HepG2 (cell line): ENCODE results near the gene EBF3. TPM values are rescaled to one million over a fixed set of nuclear protein-coding genes. Genes with fewer than 3 reads are reported as not detected.
A peak's percentile ranks its signal among the peaks of the same experiment; 100 is the strongest.

Experiments
- ATAC-seq: fragments of 200-7000 bp; cut with Tn5 transposase; 3 replicates; pipeline ENCODE4 v1.9.1; 2020; ENCODE audit warnings: mild to moderate bottlenecking, moderate library complexity
- BruUV-seq: library from RNA; stranded (reverse); fragments of 400-500 nt; replicated peaks from 2 replicates; lab custom pipeline; 2021; lab: Mats Ljungman, UMichigan
- CTCF ChIA-PET: fragments of 300-600 bp; formaldehyde crosslinking; extraction: SDS; loops from one replicate; lab custom pipeline; 2021; ENCODE audit warnings: low total read pairs, inconsistent platforms, low intra/inter-chr PET ratio; lab: Yijun Ruan, JAX
- POLR2A ChIA-PET: fragments of 350-600 bp; sonication (Branson Sonifier 250); formaldehyde crosslinking; loops from one replicate; lab custom pipeline; 2020; ENCODE audit warnings: antibody characterized with exemption, inconsistent platforms; lab: Yijun Ruan, JAX
- DNase-seq: peaks from one replicate; pipeline ENCODE4 v3.0.0-alpha.2; 2015; ENCODE audit warnings: low spot score
- FAIRE-seq: peaks from 3 replicates; lab custom pipeline; 2011; peaks lifted over from hg19 to GRCh38; lab: Jason Lieb, UNC
- H2AFZ ChIP-seq: one replicate; pipeline ENCODE4 v1.6.1; 2011; ENCODE audit warnings: low read length, inconsistent platforms
- H3K27ac ChIP-seq: fragments of 300-600 bp; 3 replicates; pipeline ENCODE4 v1.8.0; 2011; ENCODE audit warnings: mixed run types, mild to moderate bottlenecking, mixed read lengths, low read length, inconsistent platforms; ENCODE audit not compliant: insufficient read depth; ENCODE audit errors: extremely low read length
- H3K27me3 ChIP-seq, 2 experiments: fragments of 200-600 bp in 1 of 2; 2 replicates in 1 of 2; 3 replicates in 1 of 2; pipeline versions ENCODE4 v1.6.0 to v1.8.0; 2011; ENCODE audit warnings: low read length in 2 of 2, mild to moderate bottlenecking in 2 of 2, moderate library complexity in 2 of 2, inconsistent platforms in 1 of 2; ENCODE audit not compliant: insufficient read depth in 2 of 2, control insufficient read depth in 1 of 2
- H3K36me3 ChIP-seq, 2 experiments: fragments of 200-600 bp in 1 of 2; replicated peaks in 1 of 2; 2 replicates in 1 of 2; 3 replicates in 1 of 2; pipeline versions ENCODE4 v1.5.1 to v1.8.0; 2011; ENCODE audit warnings: low read length in 2 of 2, inconsistent platforms in 1 of 2; ENCODE audit not compliant: insufficient read depth in 2 of 2, control insufficient read depth in 1 of 2
- H3K4me1 ChIP-seq: 2 replicates; pipeline ENCODE4 v1.5.1; 2012; ENCODE audit warnings: low read length, inconsistent platforms; ENCODE audit not compliant: insufficient read depth
- H3K4me2 ChIP-seq: 2 replicates; pipeline ENCODE4 v1.6.0; 2011; ENCODE audit warnings: low read depth, low read length, inconsistent platforms
- H3K4me3 ChIP-seq, 3 experiments: fragments of 200-600 bp in 1 of 3; sonication (generic), shearing (Covaris generic) in 1 of 3; replicated peaks in 1 of 3; 2 replicates each; pipeline ENCODE4 v1.5.1; 2011 to 2016; ENCODE audit warnings: low read length in 3 of 3, inconsistent platforms in 2 of 3, low read depth in 2 of 3, mild to moderate bottlenecking in 2 of 3, control low read depth in 1 of 3, mixed read lengths in 1 of 3; ENCODE audit not compliant: insufficient read depth in 1 of 3
- H3K79me2 ChIP-seq: one replicate; pipeline ENCODE4 v1.6.1; 2011; ENCODE audit warnings: low read length, inconsistent platforms; ENCODE audit not compliant: insufficient read depth
- H3K9ac ChIP-seq: 2 replicates; pipeline ENCODE4 v1.6.0; 2011; ENCODE audit warnings: mild to moderate bottlenecking, low read depth, low read length, inconsistent platforms; ENCODE audit not compliant: insufficient read depth
- H3K9me3 ChIP-seq: 2 replicates; pipeline ENCODE4 v1.5.1; 2012; ENCODE audit warnings: mild to moderate bottlenecking, low read length
- H4K20me1 ChIP-seq: 2 replicates; pipeline ENCODE4 v1.6.0; 2011; ENCODE audit warnings: inconsistent platforms, mild to moderate bottlenecking, low read length, moderate library complexity; ENCODE audit not compliant: insufficient read depth
- AHR ChIP-seq: IDR thresholded peaks from 2 replicates; pipeline ENCODE4 v1.6.1; 2018; ENCODE audit warnings: missing genetic modification reagents, missing compliant biosample characterization
- GABPB1 ChIP-seq: IDR thresholded peaks from 2 replicates; pipeline ENCODE4 v1.6.1; 2016; ENCODE audit warnings: mild to moderate bottlenecking, missing genetic modification reagents, moderate library complexity, missing compliant biosample characterization
- HDAC6 ChIP-seq: fragments of 200-600 bp; sonication (generic); IDR thresholded peaks from 2 replicates; pipeline ENCODE4 v1.7.0; 2017; ENCODE audit warnings: mild to moderate bottlenecking, antibody characterized with exemption, low read length, low read depth
- LCORL ChIP-seq, 2 experiments: fragments of 450-650 bp in 1 of 2; sonication (generic) in 1 of 2; formaldehyde crosslinking in 1 of 2; IDR thresholded peaks; 2 replicates each; pipeline versions ENCODE4 v1.5.0 to v1.6.1; 2017 to 2020; ENCODE audit warnings: antibody characterized with exemption in 1 of 2, missing genetic modification reagents in 1 of 2
- MAF1 ChIP-seq: sonication (generic); formaldehyde crosslinking; IDR thresholded peaks from 2 replicates; pipeline ENCODE4 v1.5.0; 2020; ENCODE audit warnings: missing genetic modification reagents, borderline replicate concordance
- MAFG ChIP-seq: sonication (generic); formaldehyde crosslinking; IDR thresholded peaks from 2 replicates; pipeline ENCODE4 v1.5.1; 2020; ENCODE audit warnings: mild to moderate bottlenecking, missing genetic modification reagents
- MYC ChIP-seq: sonication (generic); formaldehyde crosslinking; IDR thresholded peaks from 2 replicates; pipeline ENCODE4 v1.9.0; 2021; ENCODE audit warnings: missing genetic modification reagents, borderline replicate concordance
- NFIB ChIP-seq: sonication (generic); formaldehyde crosslinking; IDR thresholded peaks from 2 replicates; pipeline ENCODE4 v1.9.0; 2021; ENCODE audit warnings: missing genetic modification reagents, mild to moderate bottlenecking, borderline replicate concordance
- PCBP2 ChIP-seq: fragments of 200-400 bp; formaldehyde crosslinking; optimal IDR thresholded peaks from 2 replicates; pipeline ENCODE3; 2018; ENCODE audit warnings: low read length, low read depth; ENCODE audit not compliant: poor library complexity, severe bottlenecking
- XRCC5 ChIP-seq: fragments of 200-400 bp; formaldehyde crosslinking; optimal IDR thresholded peaks from 2 replicates; pipeline ENCODE3; 2017; ENCODE audit warnings: mild to moderate bottlenecking, low read length
- ZBTB7A ChIP-seq: sonication (generic); formaldehyde crosslinking; IDR thresholded peaks from 2 replicates; pipeline ENCODE4 v1.8.0; 2022; ENCODE audit warnings: mild to moderate bottlenecking, missing genetic modification reagents
- WGBS: methylation state at CpG from one replicate; pipeline ENCODE4 v1.1.6; 2017; ENCODE audit warnings: low lambda C conversion rate; 5-methylcytosine and 5-hydroxymethylcytosine counted together
- in situ Hi-C: cut with HindIII; loops from 2 replicates; pipeline ENCODE4 v1.10.0; 2017; ENCODE audit warnings: low pct_unique_long_range_greater_than_20kb; ENCODE audit not compliant: extremely low pct_ligation_motif_present
- intact Hi-C: fragments of 100-400 bp; cut with micrococcal nuclease; formaldehyde crosslinking; loops from one replicate; pipeline ENCODE4 v1.10.0; 2022; ENCODE audit not compliant: unreplicated experiment
- polyA plus RNA-seq, 8 experiments: library from polyadenylated mRNA; depleted of rRNA in 3 of 8; stranded (reverse) in 7 of 8; unstranded in 1 of 8; fragments of >200 nt; fragmentation: Illumina TruSeq in 4 of 8; extraction: Trizol in 4 of 8; gene quantifications; 2 replicates each; pipeline versions ENCODE4 v1.2.1 to v1.2.3, GENCODE V29; 2011 to 2016; ENCODE audit warnings: low read depth in 4 of 8, missing spikeins in 1 of 8, mixed read lengths in 1 of 8; ENCODE audit not compliant: insufficient read depth in 1 of 8
- total RNA-seq, 5 experiments: library from RNA; depleted of rRNA; stranded (reverse); fragments of >200 nt; fragmentation: Illumina TruSeq; extraction: Trizol; gene quantifications; 2 replicates each; pipeline ENCODE4 v1.2.3, GENCODE V29; 2016; ENCODE audit warnings: low read depth in 1 of 5
- TF ChIP-seq, protein P1 (sequence below): sonication (generic); formaldehyde crosslinking; IDR thresholded peaks from 2 replicates; pipeline ENCODE4 v1.5.1; 2020; ENCODE audit warnings: missing genetic modification reagents, mild to moderate bottlenecking, borderline replicate concordance
- TF ChIP-seq, protein P2 (sequence below): sonication (generic); formaldehyde crosslinking; IDR thresholded peaks from 2 replicates; pipeline ENCODE4 v1.4.0; 2020; ENCODE audit warnings: missing genetic modification reagents, borderline replicate concordance
- TF ChIP-seq, protein P3 (sequence below): sonication (generic); formaldehyde crosslinking; IDR thresholded peaks from 2 replicates; pipeline ENCODE4 v1.4.0; 2020; ENCODE audit warnings: missing genetic modification reagents
- TF ChIP-seq, protein P4 (sequence below): sonication (generic); formaldehyde crosslinking; IDR thresholded peaks from 2 replicates; pipeline ENCODE4 v1.4.0; 2020; ENCODE audit warnings: missing genetic modification reagents

Gene EBF3
- total and polyA plus RNA-seq, 2 of the 13 experiments (the other 11 are each of a cell fraction or from before 2014, with no cell fraction given) = not detected

DNA sequence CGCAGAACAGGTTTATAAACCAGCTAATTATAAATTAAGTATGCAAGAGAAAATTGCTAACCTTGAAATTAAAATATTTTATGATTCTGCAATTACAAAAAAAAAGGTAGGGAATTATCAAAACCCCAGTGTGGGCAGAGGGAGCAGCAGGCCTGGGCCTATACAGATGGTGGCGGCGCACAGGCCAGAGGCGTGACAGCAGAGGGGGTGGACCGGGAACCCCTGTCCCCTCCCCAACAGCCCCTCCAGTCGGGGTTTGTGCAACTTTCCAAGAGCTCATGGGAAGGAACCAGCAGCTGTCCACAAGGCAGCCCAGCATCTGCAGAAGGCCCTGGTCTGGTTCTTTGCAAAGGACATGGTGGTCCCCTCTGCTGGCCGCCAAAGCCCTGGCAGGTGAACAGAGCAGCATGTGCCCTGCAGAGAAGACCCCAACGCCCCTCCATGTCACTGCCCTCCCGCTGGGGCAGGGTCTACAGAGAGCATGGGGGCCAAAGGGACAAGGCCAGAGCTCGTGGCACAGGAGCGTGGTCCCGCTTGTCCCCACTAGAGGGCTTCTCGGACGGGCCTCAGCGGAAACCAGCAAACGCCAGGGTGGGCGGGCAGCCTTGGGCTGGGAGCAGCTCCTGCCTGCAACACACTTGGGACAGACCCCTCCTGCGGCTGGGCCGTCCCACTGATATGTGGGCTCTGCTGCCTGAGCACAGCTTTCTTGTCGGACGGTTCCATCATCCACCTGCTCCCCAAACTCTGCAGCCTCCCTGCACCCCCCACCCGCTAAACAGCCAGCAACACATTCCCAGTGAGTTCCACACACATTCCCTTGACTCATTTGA is 75.1 kb downstream of the EBF3 start:
- no peaks in the 10 kb centered on the region for H3K4me1 ChIP-seq
- in situ Hi-C loops (loop anchor here (5.0 kb wide), 1 partner anchor 83 kb away; no protein-coding TSS in a partner anchor), intact Hi-C loops (loop anchor here (1.0 to 5.0 kb wide), 2 partner anchors 82 to 238 kb away; no protein-coding TSS in a partner anchor)
- DNase-seq (no peak), FAIRE-seq (no peak), ATAC-seq (peak; percentile 99)
- no TSS peak for BruUV-seq
- H3K9ac ChIP-seq = no peak overlapping the region
- no peaks in the 10 kb centered on the region for H3K79me2 ChIP-seq
- CTCF ChIA-PET = interaction anchor here (1.6 kb wide), 1 partner anchor 83 kb away, joined by 9 read pairs; no protein-coding TSS in a partner anchor
- H3K9me3 ChIP-seq = no peaks in the 10 kb centered on the region
- no peaks in the 10 kb centered on the region for H4K20me1 ChIP-seq
- H3K36me3 ChIP-seq = no peaks in the 10 kb centered on the region
- H3K4me2 ChIP-seq = no peak overlapping the region
- 89% methylated on average over 6 of the region's 22 CpGs for WGBS
- no peak overlapping the region for H2AFZ ChIP-seq
- H3K27ac ChIP-seq = no peak overlapping the region
- H3K27me3 ChIP-seq = peaks cover 2 to 33% of the 10 kb centered on the region in 2 experiments; a peak in 3 of 5 replicates
- POLR2A ChIA-PET = no interaction called here
- no peak overlapping the region for H3K4me3 ChIP-seq
- TF ChIP-seq, protein P1, sequence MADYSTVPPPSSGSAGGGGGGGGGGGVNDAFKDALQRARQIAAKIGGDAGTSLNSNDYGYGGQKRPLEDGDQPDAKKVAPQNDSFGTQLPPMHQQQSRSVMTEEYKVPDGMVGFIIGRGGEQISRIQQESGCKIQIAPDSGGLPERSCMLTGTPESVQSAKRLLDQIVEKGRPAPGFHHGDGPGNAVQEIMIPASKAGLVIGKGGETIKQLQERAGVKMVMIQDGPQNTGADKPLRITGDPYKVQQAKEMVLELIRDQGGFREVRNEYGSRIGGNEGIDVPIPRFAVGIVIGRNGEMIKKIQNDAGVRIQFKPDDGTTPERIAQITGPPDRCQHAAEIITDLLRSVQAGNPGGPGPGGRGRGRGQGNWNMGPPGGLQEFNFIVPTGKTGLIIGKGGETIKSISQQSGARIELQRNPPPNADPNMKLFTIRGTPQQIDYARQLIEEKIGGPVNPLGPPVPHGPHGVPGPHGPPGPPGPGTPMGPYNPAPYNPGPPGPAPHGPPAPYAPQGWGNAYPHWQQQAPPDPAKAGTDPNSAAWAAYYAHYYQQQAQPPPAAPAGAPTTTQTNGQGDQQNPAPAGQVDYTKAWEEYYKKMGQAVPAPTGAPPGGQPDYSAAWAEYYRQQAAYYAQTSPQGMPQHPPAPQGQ (CRISPR knock-in tag) = no peak
- TF ChIP-seq, protein P2, sequence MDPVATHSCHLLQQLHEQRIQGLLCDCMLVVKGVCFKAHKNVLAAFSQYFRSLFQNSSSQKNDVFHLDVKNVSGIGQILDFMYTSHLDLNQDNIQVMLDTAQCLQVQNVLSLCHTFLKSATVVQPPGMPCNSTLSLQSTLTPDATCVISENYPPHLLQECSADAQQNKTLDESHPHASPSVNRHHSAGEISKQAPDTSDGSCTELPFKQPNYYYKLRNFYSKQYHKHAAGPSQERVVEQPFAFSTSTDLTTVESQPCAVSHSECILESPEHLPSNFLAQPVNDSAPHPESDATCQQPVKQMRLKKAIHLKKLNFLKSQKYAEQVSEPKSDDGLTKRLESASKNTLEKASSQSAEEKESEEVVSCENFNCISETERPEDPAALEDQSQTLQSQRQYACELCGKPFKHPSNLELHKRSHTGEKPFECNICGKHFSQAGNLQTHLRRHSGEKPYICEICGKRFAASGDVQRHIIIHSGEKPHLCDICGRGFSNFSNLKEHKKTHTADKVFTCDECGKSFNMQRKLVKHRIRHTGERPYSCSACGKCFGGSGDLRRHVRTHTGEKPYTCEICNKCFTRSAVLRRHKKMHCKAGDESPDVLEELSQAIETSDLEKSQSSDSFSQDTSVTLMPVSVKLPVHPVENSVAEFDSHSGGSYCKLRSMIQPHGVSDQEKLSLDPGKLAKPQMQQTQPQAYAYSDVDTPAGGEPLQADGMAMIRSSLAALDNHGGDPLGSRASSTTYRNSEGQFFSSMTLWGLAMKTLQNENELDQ (CRISPR knock-in tag) = no peak
- TF ChIP-seq XRCC5 (peak; percentile 64), MAF1 (CRISPR knock-in tag) (no peak), ZBTB7A (peak; percentile 62; the same call in 1 of the 2 replicates), PCBP2 (no peak), HDAC6 (no peak), MAFG (CRISPR knock-in tag) (no peak), GABPB1 (CRISPR knock-in tag) (peak; percentile 63), NFIB (CRISPR knock-in tag) (no peak), LCORL (IDR thresholded peaks at IDR 0.05) (no peak), LCORL (CRISPR knock-in tag; IDR thresholded peaks at IDR 0.05) (no peak), MYC (CRISPR knock-in tag) (peak; percentile 48; the same call in 1 of the 2 replicates), AHR (CRISPR knock-in tag) (peak; percentile 40; the same call in 1 of the 2 replicates)
- TF ChIP-seq, protein P3, sequence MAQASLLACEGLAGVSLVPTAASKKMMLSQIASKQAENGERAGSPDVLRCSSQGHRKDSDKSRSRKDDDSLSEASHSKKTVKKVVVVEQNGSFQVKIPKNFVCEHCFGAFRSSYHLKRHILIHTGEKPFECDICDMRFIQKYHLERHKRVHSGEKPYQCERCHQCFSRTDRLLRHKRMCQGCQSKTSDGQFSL (CRISPR knock-in tag) = 0 out of 2 replicates have a peak, but pooled peaks have one; percentile 35
- TF ChIP-seq, protein P4, sequence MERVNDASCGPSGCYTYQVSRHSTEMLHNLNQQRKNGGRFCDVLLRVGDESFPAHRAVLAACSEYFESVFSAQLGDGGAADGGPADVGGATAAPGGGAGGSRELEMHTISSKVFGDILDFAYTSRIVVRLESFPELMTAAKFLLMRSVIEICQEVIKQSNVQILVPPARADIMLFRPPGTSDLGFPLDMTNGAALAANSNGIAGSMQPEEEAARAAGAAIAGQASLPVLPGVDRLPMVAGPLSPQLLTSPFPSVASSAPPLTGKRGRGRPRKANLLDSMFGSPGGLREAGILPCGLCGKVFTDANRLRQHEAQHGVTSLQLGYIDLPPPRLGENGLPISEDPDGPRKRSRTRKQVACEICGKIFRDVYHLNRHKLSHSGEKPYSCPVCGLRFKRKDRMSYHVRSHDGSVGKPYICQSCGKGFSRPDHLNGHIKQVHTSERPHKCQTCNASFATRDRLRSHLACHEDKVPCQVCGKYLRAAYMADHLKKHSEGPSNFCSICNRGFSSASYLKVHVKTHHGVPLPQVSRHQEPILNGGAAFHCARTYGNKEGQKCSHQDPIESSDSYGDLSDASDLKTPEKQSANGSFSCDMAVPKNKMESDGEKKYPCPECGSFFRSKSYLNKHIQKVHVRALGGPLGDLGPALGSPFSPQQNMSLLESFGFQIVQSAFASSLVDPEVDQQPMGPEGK = 0 out of 2 replicates have a peak, but pooled peaks have one; percentile 21
